ENCODE data around the gene SBNO2.
"Not testable (repeated sequence)": the region's sequence is repeated elsewhere in the genome, so short reads cannot be mapped to it uniquely, and the experiment has no call there.

Gene SBNO2

GRCh38 chr19:1136201-1136600, 37.9 kb downstream of the SBNO2 start:
- no peak for DNase-seq (ENCODE audit: low spot score)

GRCh38 chr19:1135454-1135853, 38.6 kb downstream of the SBNO2 start:
- DNase-seq (ENCODE audit: low spot score) = no peak

GRCh38 chr19:1134431-1134830, 39.6 kb downstream of the SBNO2 start:
- DNase-seq (ENCODE audit: low spot score) = no peak

GRCh38 chr19:1133471-1133929, 40.6 kb downstream of the SBNO2 start:
- no peak for DNase-seq (ENCODE audit: low spot score)

GRCh38 chr19:1132552-1133383, 41.3 kb downstream of the SBNO2 start:
- DNase-seq (ENCODE audit: low spot score) = no peak

- peak; percentile 87 for DNase-seq (ENCODE audit: low spot score)
These were observed 42.1 kb downstream of the SBNO2 start for GRCh38 chr19:1131718-1132551.

GRCh38 chr19:1130771-1131717, 43.0 kb downstream of the SBNO2 start:
- DNase-seq (ENCODE audit: low spot score) = no peak

GRCh38 chr19:1129535-1129934, 44.5 kb downstream of the SBNO2 start:
- no peak for DNase-seq (ENCODE audit: low spot score)

- DNase-seq (ENCODE audit: low spot score) = not testable (repeated sequence)
These were observed 45.0 kb downstream of the SBNO2 start for GRCh38 chr19:1129084-1129483.

GRCh38 chr19:1128106-1128505, 46.0 kb downstream of the SBNO2 start:
- no peak for DNase-seq (ENCODE audit: low spot score)

- no peak for DNase-seq (ENCODE audit: low spot score)
These were observed 46.9 kb downstream of the SBNO2 start for GRCh38 chr19:1126984-1127760.

- no peak for DNase-seq (ENCODE audit: low spot score)
These were observed 48.2 kb downstream of the SBNO2 start for GRCh38 chr19:1125601-1126467.

GRCh38 chr19:1123885-1124677, 50.0 kb downstream of the SBNO2 start:
- DNase-seq (ENCODE audit: low spot score) = no peak

GRCh38 chr19:1123381-1123780, 50.7 kb downstream of the SBNO2 start:
- no peak for DNase-seq (ENCODE audit: low spot score)

GRCh38 chr19:1122972-1123363, 51.1 kb downstream of the SBNO2 start:
- DNase-seq (ENCODE audit: low spot score) = peak; percentile 76

GRCh38 chr19:1122021-1122971, 51.8 kb downstream of the SBNO2 start:
- no peak for DNase-seq (ENCODE audit: low spot score)

- no peak for DNase-seq (ENCODE audit: low spot score)
These were observed 52.7 kb downstream of the SBNO2 start for GRCh38 chr19:1121395-1121794.

Measured in kidney capillary endothelial cell (primary cell).